ENCODE data around the gene HOXB5. TPM values are rescaled to one million over a fixed set of nuclear protein-coding genes. Genes with fewer than 3 reads are reported as not detected.

The HOXB5 gene
- total RNA-seq, 2 experiments from 2014 or later = not detected

DNA sequence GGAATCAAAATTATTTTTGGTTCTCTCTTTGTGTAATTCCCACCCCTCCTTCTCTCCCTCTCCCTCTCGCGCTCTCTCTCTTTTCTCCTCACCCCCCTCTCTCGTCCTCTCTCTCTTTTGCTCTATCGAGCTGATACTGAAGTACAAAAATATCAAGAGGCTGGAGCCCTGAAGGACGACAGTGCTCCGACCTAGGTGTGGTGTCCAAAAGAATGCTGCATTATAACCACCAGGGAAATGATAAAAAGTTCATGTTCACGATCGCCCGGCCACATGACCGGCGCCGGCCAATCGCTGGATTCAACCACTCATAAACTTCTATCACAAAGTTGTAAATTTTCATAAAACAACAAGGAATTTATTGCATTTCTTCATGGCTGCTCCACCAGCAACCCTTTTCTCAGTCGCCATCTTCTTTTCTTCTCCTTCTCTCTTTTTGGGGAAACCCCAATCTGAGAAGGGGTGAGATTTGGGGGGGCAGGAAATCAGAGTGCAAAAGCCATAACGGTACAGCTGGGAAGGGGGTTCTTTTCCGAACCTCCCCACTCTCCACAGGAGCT is 11.3 kb upstream of the HOXB5 start, which contains the start of gene HOXB6:
Gene HOXB6, minus strand, starts transcription at position 217 of the 560 bp plus-strand sequence. CDS start 6,836 bp downstream, outside the sequence.
- Mint-ChIP-seq H3K4me1 (ENCODE audit: low read depth) (peaks cover 18% of the 10 kb centered on the region), H3K9me3 (no peaks in the 10 kb centered on the region), H3K36me3 (ENCODE audit: low read depth) (no peaks in the 10 kb centered on the region), H3K4me3 (peak within 1 kb of the TSS; percentile 10), H3K27me3 (ENCODE audit: low read depth) (peaks cover 84% of the 10 kb centered on the region), H3K27ac (no peak within 1 kb of the TSS)
- no peak for DNase-seq
- CTCF ChIA-PET = interaction anchor here (1.0 kb wide), 1 partner anchor 13 kb away, joined by 5 read pairs; no protein-coding TSS in a partner anchor
- intact Hi-C loops (cut with micrococcal nuclease) = no loop called here

- no peak overlapping the region for H3K4me3 Mint-ChIP-seq
- intact Hi-C loops (cut with micrococcal nuclease) = no loop called here
These were observed 10.6 kb upstream of the HOXB5 start for GRCh38 chr17:48603959-48604769.

GRCh38 chr17:48601539-48602425 is 8.2 kb upstream of the HOXB5 start:
- Mint-ChIP-seq H3K27me3 (ENCODE audit: low read depth) (peaks cover 88% of the 10 kb centered on the region), H3K4me3 (no peak overlapping the region), H3K36me3 (ENCODE audit: low read depth) (no peaks in the 10 kb centered on the region), H3K27ac (no peak overlapping the region), H3K4me1 (ENCODE audit: low read depth) (peaks cover 33% of the 10 kb centered on the region), H3K9me3 (no peaks in the 10 kb centered on the region)
- intact Hi-C loops (cut with micrococcal nuclease) = no loop called here
- CTCF ChIA-PET = interaction anchor here (0.5 to 1.8 kb wide), 8 partner anchors 8 to 342 kb away, joined by 3 to 10 read pairs (median 3); no protein-coding TSS in a partner anchor
- no peak for DNase-seq

More at GRCh38 chr17:48603959-48604769, 10.6 kb upstream of the HOXB5 start:
- no peak for DNase-seq
- Mint-ChIP-seq H3K27ac (no peak overlapping the region), H3K27me3 (ENCODE audit: low read depth) (peaks cover 84% of the 10 kb centered on the region), H3K9me3 (no peaks in the 10 kb centered on the region), H3K4me1 (ENCODE audit: low read depth) (peaks cover 18% of the 10 kb centered on the region), H3K36me3 (ENCODE audit: low read depth) (no peaks in the 10 kb centered on the region)
- CTCF ChIA-PET = interaction anchor here (0.7 to 1.0 kb wide), 2 partner anchors 14 to 16 kb away, joined by 5 read pairs; no protein-coding TSS in a partner anchor

DNA sequence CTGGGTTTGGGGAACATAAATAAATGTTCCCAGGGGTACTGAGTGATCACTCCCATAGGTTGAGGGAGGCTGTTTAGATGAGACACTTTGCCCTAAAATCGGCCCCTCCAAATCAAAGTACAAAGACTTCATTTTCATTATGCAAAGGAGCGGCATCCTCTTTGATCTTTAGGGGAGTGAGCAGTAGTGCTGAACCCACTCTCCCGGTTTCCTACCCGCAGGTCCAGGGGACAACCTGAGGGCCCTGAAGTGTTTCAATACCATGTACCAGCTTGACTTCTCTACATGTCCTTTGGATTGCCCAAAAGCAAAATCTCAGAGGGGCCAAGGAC is 7.6 kb upstream of the HOXB5 start:
- CTCF ChIA-PET = interaction anchor here (0.5 to 1.8 kb wide), 8 partner anchors 8 to 285 kb away, joined by 3 to 10 read pairs (median 3); no protein-coding TSS in a partner anchor
- Mint-ChIP-seq H3K27ac (no peak overlapping the region), H3K36me3 (ENCODE audit: low read depth) (no peaks in the 10 kb centered on the region), H3K9me3 (no peaks in the 10 kb centered on the region), H3K4me3 (no peak overlapping the region), H3K4me1 (ENCODE audit: low read depth) (peaks cover 39% of the 10 kb centered on the region), H3K27me3 (ENCODE audit: low read depth) (peaks cover 89% of the 10 kb centered on the region)
- intact Hi-C loops (cut with micrococcal nuclease) = no loop called here
- no peak for DNase-seq

DNA sequence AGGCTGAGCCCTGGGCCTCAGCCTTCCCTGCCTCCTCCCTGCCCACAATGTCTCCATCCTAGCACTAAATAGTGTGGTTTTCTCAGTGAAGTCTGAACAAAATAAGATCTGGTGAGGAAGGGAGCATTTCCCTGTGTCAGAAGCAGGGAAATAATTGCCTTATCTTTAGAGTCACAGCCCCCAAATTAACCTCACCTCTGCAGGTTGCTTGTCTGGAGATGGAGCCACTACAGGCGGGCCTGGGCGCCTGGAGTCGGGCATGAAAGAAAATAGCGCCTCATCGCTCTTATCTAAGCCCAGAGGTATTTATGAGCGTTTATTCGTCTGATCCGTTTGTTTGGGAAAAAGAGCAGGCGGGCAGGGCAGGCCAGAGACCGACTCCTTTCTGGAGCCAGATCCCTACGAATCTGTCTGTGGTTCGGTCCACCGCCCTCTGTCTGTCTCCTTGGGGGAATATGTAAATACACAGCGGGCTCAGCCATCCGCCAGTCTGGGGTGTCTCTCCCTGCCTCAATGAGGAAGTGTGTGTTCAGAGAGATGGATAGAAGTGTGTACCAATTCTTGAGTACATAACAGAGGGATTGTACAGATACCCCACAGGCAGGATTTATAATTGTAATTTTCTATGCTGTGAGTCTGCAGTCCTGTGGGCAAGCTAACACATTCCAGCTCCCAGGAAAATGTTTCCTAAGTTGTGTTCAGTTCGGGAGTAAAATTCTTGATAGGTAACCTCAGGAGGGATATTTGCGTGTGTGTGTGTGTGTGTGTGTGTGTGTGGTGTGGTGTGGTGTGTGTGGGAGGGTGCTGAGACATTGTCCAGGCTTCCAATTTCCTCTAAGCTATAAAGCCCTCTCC is 6.9 kb upstream of the HOXB5 start:
- CTCF ChIA-PET = interaction anchor here (0.5 to 1.8 kb wide), 6 partner anchors 13 to 285 kb away, joined by 3 to 10 read pairs (median 4); no protein-coding TSS in a partner anchor
- no peaks in the 10 kb centered on the region for H3K9me3 Mint-ChIP-seq
- no peak overlapping the region for H3K4me3 Mint-ChIP-seq
- H3K4me1 Mint-ChIP-seq (ENCODE audit: low read depth) = peaks cover 41% of the 10 kb centered on the region
- intact Hi-C loops (cut with micrococcal nuclease) = no loop called here
- H3K27me3 Mint-ChIP-seq (ENCODE audit: low read depth) = peaks cover 90% of the 10 kb centered on the region
- no peak overlapping the region for H3K27ac Mint-ChIP-seq
- DNase-seq = no peak
- H3K36me3 Mint-ChIP-seq (ENCODE audit: low read depth) = no peaks in the 10 kb centered on the region

GRCh38 chr17:48599354-48599753 is 5.8 kb upstream of the HOXB5 start:
- Mint-ChIP-seq H3K4me3 (no peak overlapping the region), H3K27me3 (ENCODE audit: low read depth) (peaks cover 90% of the 10 kb centered on the region), H3K4me1 (ENCODE audit: low read depth) (peaks cover 37% of the 10 kb centered on the region), H3K9me3 (no peaks in the 10 kb centered on the region), H3K27ac (no peak overlapping the region), H3K36me3 (ENCODE audit: low read depth) (no peaks in the 10 kb centered on the region)
- intact Hi-C loops (cut with micrococcal nuclease) = no loop called here
- DNase-seq = no peak
- CTCF ChIA-PET = interaction anchor here (1.0 kb wide), 1 partner anchor 14 kb away, joined by 3 read pairs; no protein-coding TSS in a partner anchor

DNA sequence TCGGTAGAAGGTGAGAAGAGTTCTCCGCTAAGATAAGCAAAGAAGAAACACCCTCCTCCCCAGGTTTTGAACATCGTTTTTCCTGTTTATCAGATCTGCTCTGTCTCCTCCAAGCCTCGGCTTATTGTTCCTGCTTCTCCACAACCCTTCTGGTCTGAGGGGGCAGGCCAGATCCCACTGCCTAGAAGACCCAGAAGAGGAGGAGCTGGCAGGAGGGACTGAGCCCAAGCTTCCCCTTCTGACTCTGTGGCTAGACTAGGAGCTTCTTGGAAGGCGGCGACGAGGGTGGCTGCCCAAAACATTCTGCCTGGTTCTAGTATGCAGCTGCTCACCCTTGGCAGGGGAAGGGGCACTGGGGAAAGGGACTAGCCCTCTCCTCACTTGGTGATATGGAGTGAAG is 5.2 kb upstream of the HOXB5 start:
- peaks cover 88% of the 10 kb centered on the region for H3K27me3 Mint-ChIP-seq (ENCODE audit: low read depth)
- intact Hi-C loops (cut with micrococcal nuclease) = no loop called here
- H3K36me3 Mint-ChIP-seq (ENCODE audit: low read depth) = no peaks in the 10 kb centered on the region
- peaks cover 36% of the 10 kb centered on the region for H3K4me1 Mint-ChIP-seq (ENCODE audit: low read depth)
- CTCF ChIA-PET = interaction anchor here (0.5 to 1.0 kb wide), 2 partner anchors 14 to 64 kb away, joined by 3 to 4 read pairs; no protein-coding TSS in a partner anchor
- H3K27ac Mint-ChIP-seq = no peak overlapping the region
- no peaks in the 10 kb centered on the region for H3K9me3 Mint-ChIP-seq
- no peak for DNase-seq
- no peak overlapping the region for H3K4me3 Mint-ChIP-seq

DNA sequence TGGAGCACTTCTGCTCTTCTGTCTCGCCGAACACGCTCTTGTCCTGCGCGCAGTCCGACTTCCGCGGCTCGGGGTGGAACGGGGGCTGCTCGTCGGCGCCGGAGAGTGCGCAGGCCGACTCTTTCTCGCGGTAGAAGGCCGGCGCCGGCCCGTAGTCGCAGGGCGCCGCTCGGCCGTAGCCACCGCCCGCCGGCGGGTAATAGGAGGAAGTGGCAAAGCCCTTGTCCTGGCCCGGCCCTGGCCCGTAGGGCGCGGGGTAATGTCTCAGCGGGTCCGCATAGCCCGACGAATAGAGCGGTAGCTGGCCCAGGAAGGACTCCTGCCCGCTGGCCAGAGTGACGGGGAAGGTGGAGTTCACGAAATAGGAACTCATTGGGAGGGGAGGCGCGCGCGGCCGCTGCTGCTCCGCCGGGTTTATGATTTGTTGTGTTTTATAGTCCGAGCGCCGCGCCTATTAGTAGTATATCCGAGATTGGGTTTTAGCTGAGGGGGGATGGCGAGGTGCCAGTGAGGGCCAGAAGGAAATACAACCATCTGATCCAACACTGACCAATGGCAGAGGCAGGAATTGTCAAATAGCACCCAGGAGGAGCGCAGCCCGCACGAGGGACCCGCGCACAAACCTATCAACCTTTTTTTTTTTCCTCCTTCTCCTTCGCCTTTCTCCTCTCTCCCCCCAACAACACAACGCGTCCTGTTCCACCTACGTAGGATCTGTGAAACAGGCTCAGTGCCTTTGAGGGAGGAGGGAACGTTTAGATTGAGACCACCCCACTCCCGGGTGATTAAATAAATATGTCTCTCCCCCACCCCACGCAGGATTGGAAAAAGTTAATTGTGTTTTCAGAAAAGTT is 4.4 kb upstream of the HOXB5 start:
- peaks cover 88% of the 10 kb centered on the region for H3K27me3 Mint-ChIP-seq (ENCODE audit: low read depth)
- H3K27ac Mint-ChIP-seq = no peak overlapping the region
- H3K9me3 Mint-ChIP-seq = no peaks in the 10 kb centered on the region
- peaks cover 33% of the 10 kb centered on the region for H3K4me1 Mint-ChIP-seq (ENCODE audit: low read depth)
- no peaks in the 10 kb centered on the region for H3K36me3 Mint-ChIP-seq (ENCODE audit: low read depth)
- DNase-seq = peak; percentile 44
- intact Hi-C loops (cut with micrococcal nuclease) = loop anchor here (2.0 kb wide), 1 partner anchor 15 kb away; no protein-coding TSS in a partner anchor
- H3K4me3 Mint-ChIP-seq = peak overlapping the region; percentile 69
- CTCF ChIA-PET = interaction anchor here (0.5 to 1.1 kb wide), 4 partner anchors 15 to 246 kb away, joined by 3 to 4 read pairs (median 3); no protein-coding TSS in a partner anchor

DNA sequence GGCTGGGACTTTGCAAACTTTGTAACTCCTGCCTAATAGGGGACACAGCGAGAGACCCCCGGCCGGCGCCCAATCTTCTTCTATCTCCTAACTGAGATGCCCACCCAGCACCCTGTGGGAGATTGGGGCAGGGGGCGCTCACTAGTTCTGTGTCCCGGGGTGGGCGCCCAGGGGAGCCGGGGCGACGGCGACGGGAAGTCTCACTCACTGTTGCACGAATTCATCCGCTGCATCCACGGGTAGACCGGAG is 3.9 kb upstream of the HOXB5 start:
- Mint-ChIP-seq H3K4me1 (ENCODE audit: low read depth) (peaks cover 34% of the 10 kb centered on the region), H3K9me3 (no peaks in the 10 kb centered on the region), H3K27me3 (ENCODE audit: low read depth) (peaks cover 88% of the 10 kb centered on the region), H3K36me3 (ENCODE audit: low read depth) (no peaks in the 10 kb centered on the region), H3K27ac (no peak overlapping the region), H3K4me3 (peak overlapping the region; percentile 69)
- intact Hi-C loops (cut with micrococcal nuclease) = loop anchor here (2.0 kb wide), 1 partner anchor 15 kb away; no protein-coding TSS in a partner anchor
- CTCF ChIA-PET = interaction anchor here (0.9 to 1.1 kb wide), 2 partner anchors 21 to 246 kb away, joined by 3 read pairs; no protein-coding TSS in a partner anchor
- DNase-seq = no peak

DNA sequence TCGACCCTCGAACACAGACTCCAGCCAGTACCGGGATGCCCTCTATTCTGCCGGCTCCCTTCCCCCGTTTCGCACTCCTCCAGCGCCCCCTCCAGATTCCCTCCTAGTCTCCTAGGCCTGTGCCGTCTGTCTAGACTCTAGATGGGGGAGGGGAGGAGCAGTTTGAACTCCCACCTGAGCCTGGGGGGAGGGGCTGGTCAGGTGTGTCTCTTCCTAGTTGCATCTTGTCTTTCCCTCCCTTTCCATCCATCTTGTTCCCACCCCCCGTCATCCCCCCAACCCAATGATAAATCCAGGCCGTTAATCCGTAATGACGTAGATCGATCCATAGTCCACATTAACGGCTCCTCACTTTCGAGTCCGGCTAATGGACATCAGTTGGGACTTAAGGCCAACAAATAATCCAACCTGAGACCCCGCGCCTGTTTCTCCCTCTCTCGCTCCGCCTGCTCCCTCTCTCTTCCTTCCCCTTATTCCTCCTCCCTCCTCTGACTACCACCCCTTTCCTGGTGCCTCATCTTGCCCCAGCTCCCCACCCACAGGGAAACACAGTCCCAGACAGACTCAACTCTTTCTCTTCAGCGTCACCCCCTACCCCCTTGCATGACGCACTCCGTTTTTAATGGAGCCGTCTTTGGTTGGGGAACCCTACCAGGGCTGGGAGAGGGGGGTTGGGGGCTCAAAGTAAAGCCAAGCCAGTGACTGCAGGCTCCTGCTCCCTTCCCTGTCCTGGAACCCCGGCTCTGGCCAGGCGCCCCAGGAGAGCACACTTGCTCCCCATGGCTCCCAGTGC is 3.4 kb upstream of the HOXB5 start:
- no peak overlapping the region for H3K27ac Mint-ChIP-seq
- DNase-seq = peak; percentile 36
- H3K27me3 Mint-ChIP-seq (ENCODE audit: low read depth) = peaks cover 88% of the 10 kb centered on the region
- peak overlapping the region; percentile 69 for H3K4me3 Mint-ChIP-seq
- H3K36me3 Mint-ChIP-seq (ENCODE audit: low read depth) = no peaks in the 10 kb centered on the region
- intact Hi-C loops (cut with micrococcal nuclease) = loop anchor here (2.0 kb wide), 1 partner anchor 16 kb away; no protein-coding TSS in a partner anchor
- CTCF ChIA-PET = interaction anchor here (0.6 kb wide), 1 partner anchor 130 kb away, joined by 3 read pairs; no protein-coding TSS in a partner anchor
- H3K4me1 Mint-ChIP-seq (ENCODE audit: low read depth) = peaks cover 34% of the 10 kb centered on the region
- H3K9me3 Mint-ChIP-seq = no peaks in the 10 kb centered on the region
